ENCODE data around the gene GPR55.

The GPR55 gene

DNA sequence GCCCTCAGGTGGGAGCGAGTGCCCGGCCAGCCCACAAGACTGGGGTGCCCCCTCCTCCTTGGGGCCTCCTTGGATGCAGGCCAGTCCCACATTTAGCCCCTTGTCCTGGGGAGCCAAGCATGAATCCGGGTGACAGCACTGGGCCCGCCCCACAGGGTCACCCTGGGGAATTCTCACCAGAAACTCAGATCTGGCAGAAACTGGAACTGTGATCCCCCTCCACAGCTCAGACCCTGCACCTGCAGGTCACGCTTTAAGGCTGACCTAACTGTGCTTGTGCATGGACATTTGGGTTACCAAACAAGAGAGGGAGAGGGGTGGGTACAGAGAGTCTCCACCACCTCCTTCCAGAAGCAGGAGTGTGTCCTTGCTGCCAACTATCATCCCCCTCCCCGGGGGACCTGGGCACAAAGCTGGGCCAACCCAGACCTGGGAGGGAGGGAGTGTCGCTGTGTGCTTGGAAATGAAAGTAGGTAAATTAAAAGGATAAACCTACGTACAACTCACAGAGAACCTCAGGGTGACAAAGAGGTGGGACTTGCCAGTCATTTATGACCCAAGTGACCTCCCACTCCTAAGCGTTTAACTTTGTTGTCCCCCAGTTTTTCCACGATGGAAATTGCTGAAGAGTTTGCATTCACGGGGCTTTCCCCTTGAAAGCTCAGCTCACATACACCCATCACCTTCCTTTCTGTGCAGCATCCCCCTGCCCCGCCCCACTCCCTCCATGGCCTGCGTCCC, 51.2 kb downstream of the GPR55 start:
- TF ChIP-seq CTCF (IDR thresholded peaks at IDR 0.05), result no peak
- Histone ChIP-seq H3K36me3 (peaks cover 4% of the 10 kb centered on the region), H3K27me3 (no peaks in the 10 kb centered on the region), H3K4me3 (ENCODE audit: low read depth in 1 of 2, low read length in 1 of 2) (no peak overlapping the region), H3K9me3 (no peaks in the 10 kb centered on the region), H3K4me1 (ENCODE audit: control insufficient read depth in 1 of 2, insufficient read depth in 1 of 2, low read depth in 1 of 2, low read length in 1 of 2) (peaks cover 19 to 28% of the 10 kb centered on the region in 2 experiments), H3K27ac (no peak overlapping the region)

GRCh38 chr2:230872968-230873660, 51.9 kb downstream of the GPR55 start:
- H3K27me3 ChIP-seq, result no peaks in the 10 kb centered on the region
- H3K4me3 ChIP-seq (ENCODE audit: low read depth in 1 of 2, low read length in 1 of 2), result no peak overlapping the region
- no peaks in the 10 kb centered on the region for H3K9me3 ChIP-seq
- H3K27ac ChIP-seq, result no peak overlapping the region
- H3K36me3 ChIP-seq, result peaks cover 4% of the 10 kb centered on the region
- no peak for TF ChIP-seq CTCF (IDR thresholded peaks at IDR 0.05)
- peaks cover 25 to 27% of the 10 kb centered on the region in 2 experiments for H3K4me1 ChIP-seq (ENCODE audit: control insufficient read depth in 1 of 2, insufficient read depth in 1 of 2, low read depth in 1 of 2, low read length in 1 of 2)

DNA sequence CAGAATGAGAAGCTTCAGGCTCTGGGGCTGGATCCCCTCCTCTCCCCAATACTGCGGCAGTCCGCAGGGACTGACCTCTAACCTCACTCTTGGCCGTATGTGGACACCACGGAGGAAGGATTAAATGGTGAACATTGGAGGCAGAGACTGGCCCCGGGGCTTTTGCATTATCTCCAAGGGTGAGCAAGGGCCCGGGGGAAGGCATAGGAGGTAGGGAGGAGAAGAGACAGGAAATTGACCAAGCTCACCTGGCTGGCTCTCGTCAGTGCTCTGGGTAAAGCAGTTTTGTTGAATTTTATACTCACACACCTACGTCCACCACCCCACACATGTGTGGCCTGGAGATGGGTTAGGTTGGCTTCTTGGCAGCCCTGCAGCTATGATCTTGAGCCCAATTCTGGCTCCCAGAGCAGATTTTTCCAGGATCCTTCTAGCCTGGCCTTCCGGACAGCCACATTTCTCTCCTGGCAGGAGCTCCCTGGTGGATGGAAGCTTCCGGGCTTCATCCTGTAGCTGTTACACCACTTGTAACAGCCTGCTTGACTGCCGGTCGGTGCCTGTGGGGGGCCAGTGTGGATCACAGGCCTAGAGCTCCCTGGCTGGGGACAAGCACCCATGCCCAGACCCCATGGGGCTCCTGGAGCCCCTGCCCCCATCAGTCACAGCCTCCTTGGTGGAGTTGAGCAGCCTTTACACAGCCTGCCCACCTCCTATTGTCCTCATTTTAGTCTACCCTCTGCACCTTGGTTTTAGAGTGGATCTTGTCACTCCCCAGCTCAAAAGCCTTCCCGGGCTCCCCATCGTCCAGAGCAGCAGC, 52.7 kb downstream of the GPR55 start:
- no peak overlapping the region for H3K4me3 ChIP-seq (ENCODE audit: low read depth in 1 of 2, low read length in 1 of 2)
- peaks cover 4% of the 10 kb centered on the region for H3K36me3 ChIP-seq
- H3K9me3 ChIP-seq, result no peaks in the 10 kb centered on the region
- peaks cover 20 to 26% of the 10 kb centered on the region in 2 experiments for H3K4me1 ChIP-seq (ENCODE audit: control insufficient read depth in 1 of 2, insufficient read depth in 1 of 2, low read depth in 1 of 2, low read length in 1 of 2)
- TF ChIP-seq CTCF (IDR thresholded peaks at IDR 0.05), result no peak
- no peak overlapping the region for H3K27ac ChIP-seq
- H3K27me3 ChIP-seq, result no peaks in the 10 kb centered on the region

GRCh38 chr2:230871361-230872150, 53.5 kb downstream of the GPR55 start:
- Histone ChIP-seq H3K9me3 (no peaks in the 10 kb centered on the region), H3K4me3 (ENCODE audit: low read depth in 1 of 2, low read length in 1 of 2) (no peak overlapping the region), H3K36me3 (no peaks in the 10 kb centered on the region), H3K4me1 (ENCODE audit: control insufficient read depth in 1 of 2, insufficient read depth in 1 of 2, low read depth in 1 of 2, low read length in 1 of 2) (peaks cover 28 to 34% of the 10 kb centered on the region in 2 experiments), H3K27ac (no peak overlapping the region), H3K27me3 (peaks cover 4% of the 10 kb centered on the region)
- no peak for TF ChIP-seq CTCF (IDR thresholded peaks at IDR 0.05)

Measured in neutrophil (primary cell).